ENCODE results near the gene GRIN1. TPM values are rescaled to one million over a fixed set of nuclear protein-coding genes. Genes with fewer than 3 reads are reported as not detected.

Gene GRIN1
- total and polyA plus RNA-seq, 2 of the 13 experiments (the other 11 are each of a cell fraction or from before 2014, with no cell fraction given): 0.13 TPM; not detected in 1

DNA sequence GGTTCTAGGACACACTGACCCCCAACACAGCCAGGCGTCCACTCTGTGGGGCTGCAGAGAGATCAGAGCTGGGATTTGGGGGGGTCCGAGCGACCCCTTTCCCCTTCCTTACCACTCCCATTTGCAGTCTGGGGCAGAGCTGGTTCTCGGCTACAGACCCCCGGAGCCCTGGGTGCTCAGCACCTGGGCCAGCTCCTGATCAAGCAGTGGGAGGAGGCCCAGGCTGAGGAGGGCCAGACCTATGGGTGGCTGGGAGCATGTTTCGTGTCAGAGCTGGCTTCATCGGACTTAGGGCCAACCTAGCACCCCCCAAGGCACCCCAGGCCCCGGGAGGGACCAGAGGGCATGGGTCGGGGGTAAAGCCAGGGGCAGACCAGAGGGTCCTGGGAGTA lies 7.6 kb downstream of the GRIN1 start:
- intact Hi-C loops (cut with micrococcal nuclease; ENCODE audit: unreplicated experiment): no loop called here
- FAIRE-seq (no peak), DNase-seq (ENCODE audit: low spot score) (no peak), ATAC-seq (peak; percentile 10; the same call in 1 of the 3 replicates)
- Histone ChIP-seq H3K79me2 (ENCODE audit: insufficient read depth, low read length) (no peaks in the 10 kb centered on the region), H3K36me3 (replicated peaks in 1 of 2; ENCODE audit: control insufficient read depth in 1 of 2, insufficient read depth in 2 of 2, low read length in 2 of 2) (no peaks in the 10 kb centered on the region), H4K20me1 (ENCODE audit: insufficient read depth, low read length) (no peaks in the 10 kb centered on the region), H3K4me2 (ENCODE audit: low read depth, low read length) (no peak overlapping the region), H3K27ac (ENCODE audit: extremely low read length, insufficient read depth, low read length) (no peak overlapping the region), H3K27me3 (ENCODE audit: control insufficient read depth in 1 of 2, insufficient read depth in 2 of 2, low read length in 2 of 2) (peaks cover 16 to 63% of the 10 kb centered on the region in 2 experiments), H3K9me3 (ENCODE audit: low read length) (no peaks in the 10 kb centered on the region), H2AFZ (ENCODE audit: low read length) (no peak overlapping the region), H3K4me1 (ENCODE audit: insufficient read depth, low read length) (peaks cover 19% of the 10 kb centered on the region), H3K4me3 (replicated peaks in 1 of 3; ENCODE audit: insufficient read depth in 1 of 3, low read depth in 2 of 3, low read length in 3 of 3) (no peak overlapping the region), H3K9ac (ENCODE audit: insufficient read depth, low read depth, low read length) (no peak overlapping the region)
- in situ Hi-C loops (cut with HindIII; ENCODE audit: extremely low pct_ligation_motif_present, low pct_unique_long_range_greater_than_20kb): no loop called here
- ChIA-PET CTCF (ENCODE audit: low intra/inter-chr PET ratio, low total read pairs) (no interaction called here), POLR2A (no interaction called here)
- WGBS (ENCODE audit: low lambda C conversion rate): 0% methylated on average over 4 of the region's 9 CpGs
- no TSS peak for BruUV-seq (replicated peaks)
- TF ChIP-seq ZFP36L1 (CRISPR knock-in tag; IDR thresholded peaks at IDR 0.05): no peak
- no peak for TF ChIP-seq ZBTB7A (CRISPR knock-in tag; IDR thresholded peaks at IDR 0.05)
- no peak for TF ChIP-seq ZNF569 (CRISPR knock-in tag; IDR thresholded peaks at IDR 0.05; ENCODE audit: borderline replicate concordance)
- peak; percentile 76; the same call in 1 of the 2 replicates for TF ChIP-seq MIER2 (CRISPR knock-in tag; IDR thresholded peaks at IDR 0.05)
- no peak for TF ChIP-seq ZBTB7B (CRISPR knock-in tag; IDR thresholded peaks at IDR 0.05)
- no peak for TF ChIP-seq ZNF724P (CRISPR knock-in tag; IDR thresholded peaks at IDR 0.05; ENCODE audit: borderline replicate concordance)
- TF ChIP-seq, protein P1, sequence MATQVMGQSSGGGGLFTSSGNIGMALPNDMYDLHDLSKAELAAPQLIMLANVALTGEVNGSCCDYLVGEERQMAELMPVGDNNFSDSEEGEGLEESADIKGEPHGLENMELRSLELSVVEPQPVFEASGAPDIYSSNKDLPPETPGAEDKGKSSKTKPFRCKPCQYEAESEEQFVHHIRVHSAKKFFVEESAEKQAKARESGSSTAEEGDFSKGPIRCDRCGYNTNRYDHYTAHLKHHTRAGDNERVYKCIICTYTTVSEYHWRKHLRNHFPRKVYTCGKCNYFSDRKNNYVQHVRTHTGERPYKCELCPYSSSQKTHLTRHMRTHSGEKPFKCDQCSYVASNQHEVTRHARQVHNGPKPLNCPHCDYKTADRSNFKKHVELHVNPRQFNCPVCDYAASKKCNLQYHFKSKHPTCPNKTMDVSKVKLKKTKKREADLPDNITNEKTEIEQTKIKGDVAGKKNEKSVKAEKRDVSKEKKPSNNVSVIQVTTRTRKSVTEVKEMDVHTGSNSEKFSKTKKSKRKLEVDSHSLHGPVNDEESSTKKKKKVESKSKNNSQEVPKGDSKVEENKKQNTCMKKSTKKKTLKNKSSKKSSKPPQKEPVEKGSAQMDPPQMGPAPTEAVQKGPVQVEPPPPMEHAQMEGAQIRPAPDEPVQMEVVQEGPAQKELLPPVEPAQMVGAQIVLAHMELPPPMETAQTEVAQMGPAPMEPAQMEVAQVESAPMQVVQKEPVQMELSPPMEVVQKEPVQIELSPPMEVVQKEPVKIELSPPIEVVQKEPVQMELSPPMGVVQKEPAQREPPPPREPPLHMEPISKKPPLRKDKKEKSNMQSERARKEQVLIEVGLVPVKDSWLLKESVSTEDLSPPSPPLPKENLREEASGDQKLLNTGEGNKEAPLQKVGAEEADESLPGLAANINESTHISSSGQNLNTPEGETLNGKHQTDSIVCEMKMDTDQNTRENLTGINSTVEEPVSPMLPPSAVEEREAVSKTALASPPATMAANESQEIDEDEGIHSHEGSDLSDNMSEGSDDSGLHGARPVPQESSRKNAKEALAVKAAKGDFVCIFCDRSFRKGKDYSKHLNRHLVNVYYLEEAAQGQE (IDR thresholded peaks at IDR 0.05; ENCODE audit: borderline replicate concordance in 1 of 2, low read depth in 1 of 2, low read length in 2 of 2): peak; percentile 55 to 89
- TF ChIP-seq PCBP2 (optimal IDR thresholded peaks at IDR 0.05; ENCODE audit: low read depth, low read length, poor library complexity, severe bottlenecking): no peak
- no peak for TF ChIP-seq CAMTA2 (CRISPR knock-in tag; IDR thresholded peaks at IDR 0.05; ENCODE audit: borderline replicate concordance)
- no peak for TF ChIP-seq MIXL1 (CRISPR knock-in tag; IDR thresholded peaks at IDR 0.05)

Data from HepG2 (cell line).